Aorta (tissue), 5 donors: ENCODE data around the gene CPSF7. TPM values are rescaled to one million over a fixed set of nuclear protein-coding genes. Genes with fewer than 3 reads are reported as not detected.

Experiments used
- ATAC-seq: fragments of 200-7000 bp; cut with Tn5 transposase; one replicate; pipeline ENCODE4 v1.9.1; 2022; ENCODE audit warnings: moderate library complexity; ENCODE audit not compliant: low FRiP score
- DNase-seq, 2 donors: peaks; one replicate each; pipeline ENCODE4 v3.0.0-alpha.2; 2020
- H3K27ac ChIP-seq, 2 donors: one replicate each; pipeline ENCODE4 v1.5.1; 2013; ENCODE audit warnings: low read length in 2 of 2, mild to moderate bottlenecking in 2 of 2, moderate library complexity in 2 of 2, control low read depth in 1 of 2, inconsistent platforms in 1 of 2, low read depth in 1 of 2
- H3K27me3 ChIP-seq, 2 donors: one replicate each; pipeline ENCODE4 v1.6.1; 2013; ENCODE audit warnings: control low read depth in 1 of 2, low read length in 1 of 2, mild to moderate bottlenecking in 1 of 2, moderate library complexity in 1 of 2; ENCODE audit not compliant: insufficient read depth in 2 of 2, control insufficient read depth in 1 of 2
- H3K36me3 ChIP-seq, 2 donors: one replicate each; pipeline ENCODE4 v1.6.1; 2013; ENCODE audit warnings: control low read depth in 1 of 2, low read length in 1 of 2, mild to moderate bottlenecking in 1 of 2; ENCODE audit not compliant: insufficient read depth in 2 of 2, control insufficient read depth in 1 of 2
- H3K4me1 ChIP-seq, 2 donors: one replicate each; pipeline ENCODE4 v1.6.1; 2013; ENCODE audit warnings: low read length in 2 of 2, control low read depth in 1 of 2, mild to moderate bottlenecking in 1 of 2, moderate library complexity in 1 of 2; ENCODE audit not compliant: insufficient read depth in 2 of 2, control insufficient read depth in 1 of 2
- H3K4me3 ChIP-seq, 2 donors: one replicate each; pipeline ENCODE4 v1.5.1; 2013; ENCODE audit warnings: low read length in 2 of 2, control low read depth in 1 of 2, mild to moderate bottlenecking in 1 of 2
- H3K9me3 ChIP-seq: one replicate; pipeline ENCODE4 v1.6.1; 2013; ENCODE audit warnings: mild to moderate bottlenecking, low read length; ENCODE audit not compliant: control insufficient read depth
- WGBS, 2 donors: extraction: QIAGEN DNeasy Blood & Tissue Kit; methylation state at CpG; one replicate each; pipeline ENCODE4 v1.1.7; 2013; 5-methylcytosine and 5-hydroxymethylcytosine counted together
- intact Hi-C, 2 donors: fragments of 100-400 bp; cut with DNase I; formaldehyde crosslinking; loops; one replicate each; pipeline versions ENCODE4 v1.14.2 to v1.15.0; 2022
- polyA plus RNA-seq, 2 donors: library from polyadenylated mRNA; stranded (reverse); fragments of 200-250 nt; gene quantifications; one replicate each; pipeline ENCODE4 v1.2.3, GENCODE V29; 2013
- total RNA-seq, 2 donors: library from RNA; stranded (reverse); fragmentation: NEBNext Ultra II Directional; extraction: Animal tissue kit (Norgen Biotek cat#: 25700); gene quantifications; one replicate each; pipeline ENCODE4 v1.2.1, GENCODE V29; 2021
- donor health status: healthy with polysubstance abuse.
- donor health status: Bipolar disorder and iron deficiency.
- donor health status: DM: no; HTN: no; CAD: no.
- donor health status: DM: no; HTN: no; CAD: no.
- donor health status: DM: yes; HTN: yes; CAD: no.

CPSF7 gene
- total and polyA plus RNA-seq, 4 donors, result 19.8 to 89.4 (median 65.0) TPM

GRCh38 chr11:61370349-61371005, 59.3 kb downstream of the CPSF7 start:
- Histone ChIP-seq H3K9me3 (no peaks in the 10 kb centered on the region), H3K27ac (no peak overlapping the region), H3K4me1 (no peaks in the 10 kb centered on the region), H3K4me3 (no peak overlapping the region), H3K27me3 (no peaks in the 10 kb centered on the region), H3K36me3 (peaks cover 13 to 17% of the 10 kb centered on the region in 2 donors)
- WGBS, 2 donors, result 90 to 93% methylated on average over 8 of the region's 8 CpGs
- no peak for ATAC-seq
- intact Hi-C loops, result no loop called here
- DNase-seq, result no peak

- H3K9me3 ChIP-seq, result no peaks in the 10 kb centered on the region
- 77 to 81% methylated on average over 9 of the region's 9 CpGs for WGBS, 2 donors
- ATAC-seq (peak; percentile 87), DNase-seq (peak in 1 of 2 donors; percentile 73)
- H3K4me1 ChIP-seq, result no peaks in the 10 kb centered on the region
- no peak overlapping the region for H3K4me3 ChIP-seq
- H3K36me3 ChIP-seq, result peaks cover 14 to 17% of the 10 kb centered on the region in 2 donors
- intact Hi-C loops, result no loop called here
- H3K27me3 ChIP-seq, result no peaks in the 10 kb centered on the region
- no peak overlapping the region for H3K27ac ChIP-seq
These were observed 60.1 kb downstream of the CPSF7 start for GRCh38 chr11:61369372-61370348.

- Histone ChIP-seq H3K9me3 (no peaks in the 10 kb centered on the region), H3K27ac (no peak overlapping the region), H3K36me3 (peaks cover 17 to 19% of the 10 kb centered on the region in 2 donors), H3K27me3 (no peaks in the 10 kb centered on the region), H3K4me3 (no peak overlapping the region), H3K4me1 (no peaks in the 10 kb centered on the region)
- DNase-seq (peak in 1 of 2 donors; percentile 26), ATAC-seq (no peak)
- WGBS, 2 donors, result 92 to 96% methylated on average over 7 of the region's 7 CpGs
- intact Hi-C loops, result no loop called here
These were observed 61.1 kb downstream of the CPSF7 start for GRCh38 chr11:61368646-61369045.

- intact Hi-C loops, result no loop called here
- ATAC-seq, result no peak
- peaks cover 17 to 19% of the 10 kb centered on the region in 2 donors for H3K36me3 ChIP-seq
These were observed 62.4 kb downstream of the CPSF7 start for GRCh38 chr11:61367406-61367805.

GRCh38 chr11:61364012-61364675, 65.6 kb downstream of the CPSF7 start:
- Histone ChIP-seq H3K36me3 (peaks cover 15 to 17% of the 10 kb centered on the region in 2 donors), H3K4me3 (no peak overlapping the region), H3K9me3 (no peaks in the 10 kb centered on the region), H3K4me1 (no peaks in the 10 kb centered on the region), H3K27ac (no peak overlapping the region), H3K27me3 (no peaks in the 10 kb centered on the region)
- intact Hi-C loops, result no loop called here
- no peak for ATAC-seq
- 85 to 86% methylated on average over 5 of the region's 5 CpGs for WGBS, 2 donors
- peak in 1 of 2 donors; percentile 23 for DNase-seq

More at GRCh38 chr11:61367406-61367805, 62.4 kb downstream of the CPSF7 start:
- 92 to 93% methylated on average over 6 of the region's 6 CpGs for WGBS, 2 donors
- Histone ChIP-seq H3K27me3 (no peaks in the 10 kb centered on the region), H3K27ac (no peak overlapping the region), H3K4me3 (no peak overlapping the region), H3K9me3 (no peaks in the 10 kb centered on the region), H3K4me1 (no peaks in the 10 kb centered on the region)
- peak in 1 of 2 donors; percentile 1 for DNase-seq

- Histone ChIP-seq H3K9me3 (no peaks in the 10 kb centered on the region), H3K27ac (peak overlapping the region in 1 of 2 donors; percentile 91), H3K4me3 (peak overlapping the region; percentile 48 to 95), H3K27me3 (no peaks in the 10 kb centered on the region), H3K4me1 (no peaks in the 10 kb centered on the region), H3K36me3 (peaks cover 6 to 13% of the 10 kb centered on the region in 2 donors)
- intact Hi-C loops, result no loop called here
- ATAC-seq (no peak), DNase-seq (no peak)
- WGBS, 2 donors, result 0 to 1% methylated on average over 12 of the region's 12 CpGs
These were observed 67.3 kb downstream of the CPSF7 start for GRCh38 chr11:61362542-61362875.

GRCh38 chr11:61361741-61362541, 67.8 kb downstream of the CPSF7 start, which contains the start of the genes CYB561A3 and TMEM138:
Gene CYB561A3 (minus strand): TSS chr11:61361882. CDS start chr11:61356713, 5,169 bp downstream.
Gene TMEM138 (plus strand): TSS chr11:61362374. CDS start chr11:61364391, 2,017 bp downstream.
- DNase-seq, result peak; percentile 96
- Histone ChIP-seq H3K27me3 (no peaks in the 10 kb centered on the region), H3K27ac (peak within 1 kb of the TSS in 1 of 2 donors; percentile 94), H3K4me3 (peak within 1 kb of the TSS; percentile 48 to 95), H3K9me3 (no peaks in the 10 kb centered on the region), H3K36me3 (peaks cover 2 to 9% of the 10 kb centered on the region in 2 donors), H3K4me1 (no peaks in the 10 kb centered on the region)
- intact Hi-C loops, result no loop called here
- WGBS, 2 donors, result 0 to 1% methylated on average over 63 of the region's 63 CpGs
- ATAC-seq, result peak; percentile 97
